NCI-H748 (cell line): Measurements from ENCODE around the gene PTPRE.
A peak's percentile ranks its signal among the peaks of the same experiment; 100 is the strongest.

Experiments
- DNase-seq: peaks from one replicate; lab custom pipeline; 2025; ENCODE audit not compliant: unreplicated experiment; lab: John Stamatoyannopoulos, UW

PTPRE gene

GRCh38 chr10:128069351-128070051 is 162.6 kb downstream of the PTPRE start:
- DNase-seq: peak; percentile 66

GRCh38 chr10:128070161-128070560 is 163.3 kb downstream of the PTPRE start:
- DNase-seq: no peak

- no peak for DNase-seq
Observed at GRCh38 chr10:128070721-128071416, 164.0 kb downstream of the PTPRE start.

GRCh38 chr10:128071417-128071782 is 164.5 kb downstream of the PTPRE start:
- DNase-seq: no peak

GRCh38 chr10:128072046-128072445 is 165.1 kb downstream of the PTPRE start:
- no peak for DNase-seq

- DNase-seq: no peak
Observed at GRCh38 chr10:128072941-128073645, 166.2 kb downstream of the PTPRE start.

- DNase-seq: no peak
Observed at GRCh38 chr10:128073890-128074289, 167.0 kb downstream of the PTPRE start.

GRCh38 chr10:128074589-128074988 is 167.7 kb downstream of the PTPRE start:
- no peak for DNase-seq

GRCh38 chr10:128077155-128077875 is 170.4 kb downstream of the PTPRE start:
- no peak for DNase-seq

- DNase-seq: peak; percentile 35
Observed at GRCh38 chr10:128078136-128078969, 171.4 kb downstream of the PTPRE start.

GRCh38 chr10:128080231-128080630 is 173.3 kb downstream of the PTPRE start:
- DNase-seq: no peak

- DNase-seq: no peak
Observed at GRCh38 chr10:128080641-128081040, 173.7 kb downstream of the PTPRE start.

GRCh38 chr10:128081222-128081621 is 174.3 kb downstream of the PTPRE start:
- no peak for DNase-seq

- DNase-seq: no peak
Observed at GRCh38 chr10:128081720-128082119, 174.8 kb downstream of the PTPRE start.

GRCh38 chr10:128083191-128083895 is 176.4 kb downstream of the PTPRE start:
- DNase-seq: no peak

- DNase-seq: no peak
Observed at GRCh38 chr10:128084364-128084763, 177.5 kb downstream of the PTPRE start.

- no peak for DNase-seq
Observed at GRCh38 chr10:128084991-128085390, 178.1 kb downstream of the PTPRE start.

GRCh38 chr10:128086003-128086863 is 179.3 kb downstream of the PTPRE start:
- no peak for DNase-seq
